ENCODE data around the gene TXNDC11.

Gene TXNDC11

GRCh38 chr16:11635113-11635652 lies 107.5 kb downstream of the TXNDC11 start:
- no peak for DNase-seq
- TF ChIP-seq, protein P1, sequence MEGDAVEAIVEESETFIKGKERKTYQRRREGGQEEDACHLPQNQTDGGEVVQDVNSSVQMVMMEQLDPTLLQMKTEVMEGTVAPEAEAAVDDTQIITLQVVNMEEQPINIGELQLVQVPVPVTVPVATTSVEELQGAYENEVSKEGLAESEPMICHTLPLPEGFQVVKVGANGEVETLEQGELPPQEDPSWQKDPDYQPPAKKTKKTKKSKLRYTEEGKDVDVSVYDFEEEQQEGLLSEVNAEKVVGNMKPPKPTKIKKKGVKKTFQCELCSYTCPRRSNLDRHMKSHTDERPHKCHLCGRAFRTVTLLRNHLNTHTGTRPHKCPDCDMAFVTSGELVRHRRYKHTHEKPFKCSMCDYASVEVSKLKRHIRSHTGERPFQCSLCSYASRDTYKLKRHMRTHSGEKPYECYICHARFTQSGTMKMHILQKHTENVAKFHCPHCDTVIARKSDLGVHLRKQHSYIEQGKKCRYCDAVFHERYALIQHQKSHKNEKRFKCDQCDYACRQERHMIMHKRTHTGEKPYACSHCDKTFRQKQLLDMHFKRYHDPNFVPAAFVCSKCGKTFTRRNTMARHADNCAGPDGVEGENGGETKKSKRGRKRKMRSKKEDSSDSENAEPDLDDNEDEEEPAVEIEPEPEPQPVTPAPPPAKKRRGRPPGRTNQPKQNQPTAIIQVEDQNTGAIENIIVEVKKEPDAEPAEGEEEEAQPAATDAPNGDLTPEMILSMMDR (IDR thresholded peaks at IDR 0.05; ENCODE audit: low read depth, low read length) = no peak
- no peaks in the 10 kb centered on the region for H3K36me3 ChIP-seq
- H3K27ac ChIP-seq = no peak overlapping the region
- no peak overlapping the region for H3K4me3 ChIP-seq (ENCODE audit: low read depth, low read length)
- H3K9me3 ChIP-seq (ENCODE audit: severe bottlenecking) = no peaks in the 10 kb centered on the region
- no peaks in the 10 kb centered on the region for H3K27me3 ChIP-seq (ENCODE audit: insufficient read depth, low read depth, severe bottlenecking)

- Histone ChIP-seq H3K36me3 (no peaks in the 10 kb centered on the region), H3K27me3 (ENCODE audit: insufficient read depth, low read depth, severe bottlenecking) (no peaks in the 10 kb centered on the region), H3K9me3 (ENCODE audit: severe bottlenecking) (no peaks in the 10 kb centered on the region), H3K4me3 (ENCODE audit: low read depth, low read length) (no peak overlapping the region), H3K27ac (no peak overlapping the region)
- no peak for DNase-seq
- TF ChIP-seq, protein P1 (IDR thresholded peaks at IDR 0.05; ENCODE audit: low read depth, low read length) = no peak
Measured at GRCh38 chr16:11634312-11634711, 108.3 kb downstream of the TXNDC11 start.

DNA sequence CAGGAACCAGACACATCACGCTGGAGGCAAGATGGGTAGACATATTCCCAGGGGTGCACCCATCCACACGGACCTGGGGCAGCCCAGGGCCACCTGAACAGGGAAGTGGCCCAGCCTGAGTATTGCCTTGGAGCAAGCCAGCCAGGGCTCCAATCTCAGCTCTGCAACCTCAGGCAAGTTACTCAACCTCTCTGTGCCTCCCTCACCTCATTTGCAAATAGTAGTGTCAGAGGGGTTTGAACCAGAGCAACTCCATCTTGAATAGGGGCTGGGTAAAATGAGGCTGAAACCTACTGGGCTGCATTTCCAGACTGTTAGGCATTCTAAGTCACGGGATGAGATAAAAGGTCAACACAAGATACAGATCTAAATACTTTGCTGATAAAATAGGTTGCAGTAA lies 109.5 kb downstream of the TXNDC11 start:
- H3K36me3 ChIP-seq = no peaks in the 10 kb centered on the region
- H3K9me3 ChIP-seq (ENCODE audit: severe bottlenecking) = no peaks in the 10 kb centered on the region
- no peaks in the 10 kb centered on the region for H3K27me3 ChIP-seq (ENCODE audit: insufficient read depth, low read depth, severe bottlenecking)
- no peak for DNase-seq
- TF ChIP-seq, protein P1 (IDR thresholded peaks at IDR 0.05; ENCODE audit: low read depth, low read length) = no peak
- H3K27ac ChIP-seq = no peak overlapping the region
- H3K4me3 ChIP-seq (ENCODE audit: low read depth, low read length) = no peak overlapping the region

GRCh38 chr16:11632455-11632939 lies 110.2 kb downstream of the TXNDC11 start:
- Histone ChIP-seq H3K27ac (no peak overlapping the region), H3K36me3 (no peaks in the 10 kb centered on the region), H3K9me3 (ENCODE audit: severe bottlenecking) (no peaks in the 10 kb centered on the region), H3K27me3 (ENCODE audit: insufficient read depth, low read depth, severe bottlenecking) (no peaks in the 10 kb centered on the region), H3K4me3 (ENCODE audit: low read depth, low read length) (no peak overlapping the region)
- DNase-seq = no peak
- TF ChIP-seq, protein P1 (IDR thresholded peaks at IDR 0.05; ENCODE audit: low read depth, low read length) = no peak

DNA sequence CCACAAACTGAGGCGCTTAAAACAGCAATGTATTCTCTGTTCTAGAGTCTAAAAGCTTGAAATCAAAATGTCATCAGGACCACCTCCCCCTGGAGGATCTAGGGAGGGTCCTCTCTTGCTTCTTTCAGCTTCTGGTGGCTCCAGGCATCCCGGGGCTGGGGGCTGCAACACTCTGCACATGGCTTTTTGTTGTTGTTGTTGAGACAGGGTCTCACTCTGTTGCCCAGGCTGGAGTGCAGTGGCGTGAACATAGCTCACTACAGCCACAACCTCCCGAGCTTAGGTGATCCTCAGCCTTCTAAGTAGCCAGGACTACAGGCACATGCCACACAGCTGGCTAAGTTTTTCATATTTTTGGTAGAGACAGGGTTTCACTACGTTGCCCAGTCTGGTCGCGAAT lies 111.4 kb downstream of the TXNDC11 start:
- no peak for DNase-seq
- TF ChIP-seq, protein P1 (IDR thresholded peaks at IDR 0.05; ENCODE audit: low read depth, low read length) = no peak

DNA sequence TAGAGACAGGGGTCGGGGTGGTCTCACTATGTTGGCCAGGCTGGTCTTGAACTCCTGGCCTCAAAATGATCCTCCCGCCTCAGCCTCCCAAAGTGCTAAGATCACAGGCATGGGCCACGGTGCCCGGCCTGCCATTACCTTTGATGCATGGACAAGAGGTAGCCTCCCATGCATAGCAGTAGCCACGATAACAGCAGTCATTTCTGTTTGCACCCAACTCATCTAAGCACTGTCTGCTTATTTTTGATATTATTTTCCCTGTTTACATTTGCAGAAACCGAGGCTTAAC lies 111.9 kb downstream of the TXNDC11 start:
- Histone ChIP-seq H3K27me3 (ENCODE audit: insufficient read depth, low read depth, severe bottlenecking) (no peaks in the 10 kb centered on the region), H3K36me3 (no peaks in the 10 kb centered on the region), H3K27ac (no peak overlapping the region), H3K4me3 (ENCODE audit: low read depth, low read length) (no peak overlapping the region), H3K9me3 (ENCODE audit: severe bottlenecking) (no peaks in the 10 kb centered on the region)
- DNase-seq = no peak
- TF ChIP-seq, protein P1 (IDR thresholded peaks at IDR 0.05; ENCODE audit: low read depth, low read length) = no peak

More for the DNA sequence above, 111.4 kb downstream of the TXNDC11 start:
- no peaks in the 10 kb centered on the region for H3K9me3 ChIP-seq (ENCODE audit: severe bottlenecking)
- no peaks in the 10 kb centered on the region for H3K27me3 ChIP-seq (ENCODE audit: insufficient read depth, low read depth, severe bottlenecking)
- H3K27ac ChIP-seq = no peak overlapping the region
- H3K36me3 ChIP-seq = no peaks in the 10 kb centered on the region
- H3K4me3 ChIP-seq (ENCODE audit: low read depth, low read length) = no peak overlapping the region

Data from WERI-Rb-1 (cell line).